Cardiac septum (tissue), 1 donor: ENCODE data around the gene ARHGAP23. TPM values are rescaled to one million over a fixed set of nuclear protein-coding genes. Genes with fewer than 3 reads are reported as not detected.

Experiments used
- DNase-seq: peaks from one replicate; pipeline ENCODE4 v3.0.0-alpha.2; 2020; ENCODE audit warnings: low spot score
- intact Hi-C: fragments of 100-400 bp; cut with DNase I; formaldehyde crosslinking; loops from one replicate; pipeline ENCODE4 v1.14.0; 2022
- long read RNA-seq: library from polyadenylated mRNA; unstranded; transcript quantifications from one replicate; pipeline ENCODE4 v2.0.0, GENCODE V29; 2021
- total RNA-seq: library from RNA; stranded (reverse); fragmentation: NEBNext Ultra II Directional; extraction: Animal tissue kit (Norgen Biotek cat#: 25700); gene quantifications from one replicate; pipeline ENCODE4 v1.2.1, GENCODE V29; 2021
- donor health status: DM: no; HTN: no; CAD: no.

The ARHGAP23 gene, protein sequence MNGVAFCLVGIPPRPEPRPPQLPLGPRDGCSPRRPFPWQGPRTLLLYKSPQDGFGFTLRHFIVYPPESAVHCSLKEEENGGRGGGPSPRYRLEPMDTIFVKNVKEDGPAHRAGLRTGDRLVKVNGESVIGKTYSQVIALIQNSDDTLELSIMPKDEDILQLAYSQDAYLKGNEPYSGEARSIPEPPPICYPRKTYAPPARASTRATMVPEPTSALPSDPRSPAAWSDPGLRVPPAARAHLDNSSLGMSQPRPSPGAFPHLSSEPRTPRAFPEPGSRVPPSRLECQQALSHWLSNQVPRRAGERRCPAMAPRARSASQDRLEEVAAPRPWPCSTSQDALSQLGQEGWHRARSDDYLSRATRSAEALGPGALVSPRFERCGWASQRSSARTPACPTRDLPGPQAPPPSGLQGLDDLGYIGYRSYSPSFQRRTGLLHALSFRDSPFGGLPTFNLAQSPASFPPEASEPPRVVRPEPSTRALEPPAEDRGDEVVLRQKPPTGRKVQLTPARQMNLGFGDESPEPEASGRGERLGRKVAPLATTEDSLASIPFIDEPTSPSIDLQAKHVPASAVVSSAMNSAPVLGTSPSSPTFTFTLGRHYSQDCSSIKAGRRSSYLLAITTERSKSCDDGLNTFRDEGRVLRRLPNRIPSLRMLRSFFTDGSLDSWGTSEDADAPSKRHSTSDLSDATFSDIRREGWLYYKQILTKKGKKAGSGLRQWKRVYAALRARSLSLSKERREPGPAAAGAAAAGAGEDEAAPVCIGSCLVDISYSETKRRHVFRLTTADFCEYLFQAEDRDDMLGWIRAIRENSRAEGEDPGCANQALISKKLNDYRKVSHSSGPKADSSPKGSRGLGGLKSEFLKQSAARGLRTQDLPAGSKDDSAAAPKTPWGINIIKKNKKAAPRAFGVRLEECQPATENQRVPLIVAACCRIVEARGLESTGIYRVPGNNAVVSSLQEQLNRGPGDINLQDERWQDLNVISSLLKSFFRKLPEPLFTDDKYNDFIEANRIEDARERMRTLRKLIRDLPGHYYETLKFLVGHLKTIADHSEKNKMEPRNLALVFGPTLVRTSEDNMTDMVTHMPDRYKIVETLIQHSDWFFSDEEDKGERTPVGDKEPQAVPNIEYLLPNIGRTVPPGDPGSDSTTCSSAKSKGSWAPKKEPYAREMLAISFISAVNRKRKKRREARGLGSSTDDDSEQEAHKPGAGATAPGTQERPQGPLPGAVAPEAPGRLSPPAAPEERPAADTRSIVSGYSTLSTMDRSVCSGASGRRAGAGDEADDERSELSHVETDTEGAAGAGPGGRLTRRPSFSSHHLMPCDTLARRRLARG (N-terminal part only)
- total RNA-seq = 96.8 TPM
- long read RNA-seq, partial matches to known transcripts = 107 of 124 reads
- long read RNA-seq, other reads (novel, unspliced or antisense) = 17 of 124 reads

DNA sequence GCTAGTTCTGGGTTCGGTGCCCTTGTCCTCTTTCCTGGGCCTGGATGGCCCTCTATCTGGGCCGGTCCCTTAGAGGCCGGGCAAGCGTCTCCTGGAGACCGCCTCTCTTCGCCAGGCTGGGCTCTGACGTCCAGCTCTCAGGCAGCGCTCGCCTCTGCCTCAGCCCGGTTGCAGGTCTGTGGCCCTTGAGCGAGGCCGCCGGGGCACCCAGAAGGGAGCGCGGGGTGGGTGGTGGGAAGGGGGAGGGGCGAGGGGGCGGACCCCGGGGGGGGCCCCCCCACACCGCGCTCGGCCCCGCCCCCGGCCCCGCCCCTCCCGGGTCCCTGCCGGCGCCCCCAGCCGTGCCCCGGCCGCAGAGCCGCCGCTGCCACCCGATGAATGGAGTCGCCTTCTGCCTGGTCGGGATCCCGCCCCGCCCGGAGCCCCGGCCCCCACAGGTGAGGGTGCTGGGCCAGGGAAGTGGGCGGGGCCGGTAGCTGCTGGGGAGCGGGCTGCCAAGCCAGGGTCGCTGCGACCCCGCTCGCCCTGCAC, at the start of gene ARHGAP23:
Gene ARHGAP23, plus strand, starts transcription at position 353 of the 531 bp plus-strand sequence. Its CDS starts 22 bp downstream, at position 375.
- intact Hi-C loops = loop anchor here (2.0 to 10.0 kb wide), 5 partner anchors 17 to 237 kb away; no protein-coding TSS in a partner anchor
- DNase-seq = peak; percentile 89

DNA sequence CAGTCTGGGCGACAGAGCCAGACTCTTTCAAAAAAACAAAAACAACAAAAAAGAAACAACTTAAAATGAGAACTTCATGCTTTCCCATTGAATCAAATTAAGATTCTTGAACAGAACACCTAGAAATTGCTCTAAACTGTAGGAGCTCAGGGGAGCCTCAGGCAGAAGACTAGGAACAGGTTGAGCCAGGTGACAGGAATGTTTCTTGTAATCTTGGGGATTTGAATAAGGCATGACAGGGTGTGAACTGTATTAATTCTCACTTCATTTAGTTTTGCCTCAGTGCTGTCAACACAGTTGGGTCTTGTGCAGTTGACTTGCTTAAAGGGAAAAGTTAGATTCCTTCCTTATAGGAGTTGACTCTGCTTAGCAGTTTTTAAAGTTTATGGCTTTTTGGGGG, 48.8 kb upstream of the ARHGAP23 start:
- intact Hi-C loops = no loop called here

DNA sequence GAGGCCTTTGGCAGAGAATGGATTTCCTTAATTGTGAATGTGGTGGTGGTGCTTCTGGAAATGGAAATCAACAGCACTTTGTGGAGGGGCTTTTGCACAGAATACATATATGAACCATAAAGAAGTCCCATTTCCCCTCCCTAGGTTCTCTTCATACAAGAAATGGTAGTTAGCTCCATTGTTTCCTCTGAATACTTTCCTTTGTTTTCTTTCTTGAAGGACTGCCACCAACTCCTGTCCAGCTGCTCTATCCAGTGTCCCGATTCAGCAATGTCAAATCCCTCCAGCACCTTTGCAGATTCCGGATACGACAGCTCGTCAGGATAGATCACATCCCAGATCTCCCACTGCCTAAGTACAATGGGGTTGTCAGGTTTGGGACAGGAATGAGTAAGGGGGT, 33.2 kb upstream of the ARHGAP23 start:
- intact Hi-C loops = no loop called here
- DNase-seq = no peak

More for the DNA sequence above, 48.8 kb upstream of the ARHGAP23 start:
- no peak for DNase-seq

DNA sequence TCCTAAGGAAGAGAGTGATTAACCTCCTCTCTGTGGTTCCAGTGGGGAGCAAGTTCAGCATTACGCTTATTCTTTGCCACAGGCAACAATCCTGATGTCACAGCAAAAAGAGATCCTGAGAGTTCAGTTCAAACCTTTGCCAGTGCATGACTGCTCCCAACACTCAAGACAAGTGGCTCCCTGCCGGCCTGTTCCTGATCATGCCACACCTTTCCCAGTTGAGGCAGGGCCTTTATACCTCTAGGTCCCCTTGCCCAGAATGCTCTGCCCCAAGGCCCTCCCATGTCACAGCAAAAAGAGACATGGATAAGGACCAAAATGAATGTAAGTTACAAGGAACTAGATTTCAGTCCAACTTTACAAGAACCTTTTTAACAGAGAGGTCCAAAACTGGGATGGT, 31.0 kb upstream of the ARHGAP23 start:
- intact Hi-C loops = no loop called here
- no peak for DNase-seq

DNA sequence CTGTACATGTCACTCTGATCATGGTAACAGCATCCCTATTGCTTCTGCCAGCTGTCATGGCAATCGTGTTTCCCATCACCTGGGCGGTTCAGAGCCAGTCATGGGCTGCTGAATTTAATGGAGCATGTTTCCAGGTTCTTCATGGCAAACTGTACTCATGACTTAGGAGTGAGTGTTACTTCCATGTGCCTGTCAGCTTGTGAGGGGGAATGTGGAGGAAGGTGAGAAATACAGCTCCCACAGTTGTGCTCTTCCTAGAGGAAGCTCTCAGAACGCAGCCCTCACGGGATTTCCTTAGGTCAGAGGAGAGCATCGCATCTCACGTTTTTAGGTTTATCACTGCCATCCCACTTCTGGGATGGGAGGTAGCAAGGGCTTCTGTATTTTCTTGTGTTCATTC, 28.0 kb upstream of the ARHGAP23 start:
- DNase-seq = no peak
- intact Hi-C loops = no loop called here

DNA sequence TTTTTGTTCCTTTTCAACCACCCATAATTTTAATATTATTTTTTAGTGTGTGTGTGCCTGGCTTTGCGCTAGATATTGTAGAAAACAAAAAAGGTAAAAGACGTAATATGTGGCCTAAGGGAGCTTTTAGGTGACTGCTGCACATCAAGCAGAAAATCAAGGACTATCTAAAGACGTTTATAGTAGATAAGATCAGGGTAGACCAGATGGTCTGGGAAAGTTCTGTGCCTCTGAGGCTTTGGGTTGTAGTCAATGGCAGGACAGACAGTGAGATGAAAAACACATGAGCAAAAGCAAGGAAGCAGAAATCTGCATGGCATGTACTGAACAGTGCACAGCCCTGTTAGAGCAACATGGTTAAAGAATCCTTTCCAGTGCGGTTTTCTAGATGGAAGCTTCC, 26.8 kb upstream of the ARHGAP23 start:
- no peak for DNase-seq
- intact Hi-C loops = no loop called here

DNA sequence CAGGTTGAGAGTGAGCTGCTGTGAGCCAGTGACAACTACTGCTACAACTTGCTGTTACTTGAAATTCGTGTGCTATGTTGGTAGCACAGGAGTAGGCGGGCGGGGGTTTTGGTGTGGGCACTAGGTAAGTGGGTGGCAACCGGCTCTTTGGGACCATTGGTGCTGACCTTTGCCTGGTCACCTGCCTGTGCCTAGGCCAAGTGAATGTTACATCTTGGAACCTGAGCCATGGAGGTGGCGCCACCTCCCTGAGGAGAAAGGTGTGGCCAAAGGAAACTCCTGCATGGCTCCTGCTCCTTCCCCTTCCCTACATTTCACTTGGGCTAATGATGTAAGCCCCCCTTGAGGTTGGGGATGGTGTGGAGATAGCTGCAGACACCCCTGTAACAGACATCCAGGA, 25.4 kb upstream of the ARHGAP23 start:
- no peak for DNase-seq
- intact Hi-C loops = no loop called here

DNA sequence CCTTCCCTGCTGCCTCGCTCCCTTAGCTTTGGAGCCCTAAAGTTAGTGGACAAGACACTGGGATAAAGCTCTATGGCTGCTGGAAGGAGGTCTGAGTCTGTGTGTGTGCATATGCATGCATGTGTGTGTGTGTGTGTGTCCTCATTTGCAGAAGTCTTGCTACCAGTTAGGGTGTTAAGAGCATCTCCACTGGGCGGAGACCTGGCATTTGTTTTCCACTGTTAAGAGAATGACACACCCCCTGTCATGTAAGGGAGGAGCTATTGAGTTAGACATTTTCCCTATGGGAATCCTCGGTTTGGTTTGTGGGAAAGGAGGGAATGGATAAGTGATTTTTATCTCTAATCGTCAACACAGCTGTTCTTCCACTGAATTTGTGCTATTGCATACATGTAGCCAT, 24.8 kb upstream of the ARHGAP23 start:
- DNase-seq = no peak
- intact Hi-C loops = no loop called here

DNA sequence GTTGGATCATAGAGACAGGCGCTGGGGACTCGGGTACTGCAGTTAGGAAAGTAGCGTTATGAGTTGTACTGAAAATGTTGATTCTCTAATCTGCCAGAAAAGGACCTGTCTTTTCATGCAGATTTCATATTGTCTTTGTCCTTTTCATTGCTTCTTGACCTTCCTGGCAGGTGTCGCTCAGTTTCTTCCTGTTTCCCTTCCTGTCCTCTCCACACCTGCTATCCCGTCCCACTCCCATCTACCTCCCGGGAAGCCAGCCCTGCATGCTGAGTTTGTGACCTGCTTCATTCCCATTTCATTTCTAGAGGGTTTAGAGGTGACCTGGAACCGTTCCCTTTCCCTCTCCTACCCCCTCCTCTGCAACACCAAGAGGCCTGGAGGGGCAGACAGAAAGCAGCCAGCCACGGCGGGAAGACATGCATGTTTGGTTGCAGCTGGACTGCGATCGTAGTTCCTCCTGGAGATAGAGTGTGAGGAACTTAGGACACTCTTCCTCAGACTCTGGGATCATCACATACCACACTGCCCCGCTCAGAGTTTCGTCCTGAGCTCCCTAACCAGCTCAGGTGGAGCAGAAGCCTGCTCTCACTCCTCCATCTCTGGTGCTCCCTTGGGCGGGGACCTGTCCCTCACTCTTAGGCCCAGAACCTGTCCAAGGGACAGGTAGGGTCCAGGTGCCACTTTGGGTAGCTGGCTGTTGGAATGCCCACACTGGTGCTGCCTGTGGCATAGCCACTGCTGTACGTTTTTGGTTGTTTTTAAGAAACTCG, 23.9 kb upstream of the ARHGAP23 start:
- no peak for DNase-seq
- intact Hi-C loops = no loop called here

DNA sequence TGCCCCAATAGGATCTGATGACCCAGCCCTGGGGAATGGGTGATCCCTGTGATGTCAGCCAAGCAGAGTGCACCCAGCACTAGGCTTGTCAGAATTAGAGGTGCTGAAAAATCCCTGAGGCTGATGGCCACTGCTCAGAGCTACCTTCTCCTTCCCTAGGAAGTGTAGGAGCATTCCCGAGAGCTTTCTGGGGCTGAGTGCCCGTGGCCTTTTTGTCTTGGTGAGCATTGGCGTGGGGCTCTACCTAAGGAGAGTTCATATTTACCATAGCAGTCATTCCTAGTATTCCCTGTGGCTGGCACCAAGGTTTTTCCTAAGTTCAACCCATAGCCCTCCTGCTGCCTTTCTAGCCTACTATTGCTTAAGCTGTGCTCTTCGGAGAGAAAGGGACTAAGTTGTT, 22.6 kb upstream of the ARHGAP23 start:
- no peak for DNase-seq
- intact Hi-C loops = no loop called here

DNA sequence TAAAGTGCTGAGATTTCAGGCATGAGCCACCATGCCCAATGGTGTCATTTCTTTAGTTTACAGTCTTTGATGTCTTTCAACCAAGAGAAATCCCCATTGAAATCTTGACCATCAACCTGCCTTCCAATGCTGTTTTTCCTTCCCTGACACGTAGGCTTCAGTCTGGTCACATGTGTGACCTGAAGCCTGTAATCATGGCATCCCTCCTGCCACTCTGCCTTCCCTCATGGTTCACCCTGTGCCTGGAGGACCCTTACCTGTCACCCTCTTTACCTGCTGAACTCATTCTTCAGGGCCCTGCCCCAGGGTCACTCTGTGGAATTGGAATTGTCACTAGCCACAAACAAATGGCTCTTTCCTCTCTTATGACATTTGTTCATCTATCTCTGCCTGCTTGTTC, 18.1 kb upstream of the ARHGAP23 start:
- intact Hi-C loops = no loop called here
- DNase-seq = no peak

DNA sequence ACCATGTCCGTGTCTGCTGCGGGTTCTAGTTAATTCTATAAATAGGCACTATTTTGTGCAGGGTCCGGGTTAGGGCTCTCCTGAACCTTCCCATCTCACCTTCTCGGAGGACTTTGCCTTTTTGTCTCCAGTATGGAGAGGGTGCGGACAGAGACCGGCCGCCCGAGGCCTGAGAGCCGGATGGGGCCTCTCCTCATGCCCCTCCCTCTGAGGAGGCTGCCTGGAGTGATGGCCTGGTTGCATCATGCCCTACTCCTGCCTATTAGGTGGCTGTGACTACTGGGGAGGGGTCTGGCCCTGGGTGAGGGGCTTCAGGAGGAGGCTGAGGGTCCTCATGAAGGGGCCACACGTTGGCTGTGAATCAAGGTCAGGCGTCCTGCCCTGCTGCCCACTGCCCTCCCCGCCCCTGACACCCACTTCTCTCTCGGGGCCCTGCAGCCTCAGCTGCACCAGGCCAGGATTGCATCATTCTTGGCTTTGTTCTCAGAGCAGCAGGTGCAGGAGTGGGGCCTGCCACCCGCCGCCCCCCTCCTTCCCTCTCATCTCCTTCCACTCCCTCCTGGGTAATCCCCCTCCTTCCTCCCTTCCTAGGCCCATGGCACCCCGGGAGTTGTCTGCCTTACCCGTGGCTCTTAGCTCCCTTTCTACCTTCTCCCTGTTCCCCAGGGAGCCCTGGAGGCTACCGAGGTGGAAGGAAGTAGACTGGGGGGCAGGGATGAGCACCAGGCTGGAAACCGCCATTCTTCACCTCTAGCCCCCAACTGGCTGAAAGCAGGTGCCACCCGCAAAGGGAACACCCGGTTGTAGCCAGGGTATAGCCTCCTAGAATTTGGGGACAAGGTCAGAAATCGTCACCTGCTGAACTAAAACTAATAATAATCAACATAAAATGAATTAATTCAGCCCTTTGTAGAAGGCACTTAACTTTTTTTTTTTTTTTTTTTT, 12.7 kb upstream of the ARHGAP23 start:
- intact Hi-C loops = no loop called here
- DNase-seq = no peak

DNA sequence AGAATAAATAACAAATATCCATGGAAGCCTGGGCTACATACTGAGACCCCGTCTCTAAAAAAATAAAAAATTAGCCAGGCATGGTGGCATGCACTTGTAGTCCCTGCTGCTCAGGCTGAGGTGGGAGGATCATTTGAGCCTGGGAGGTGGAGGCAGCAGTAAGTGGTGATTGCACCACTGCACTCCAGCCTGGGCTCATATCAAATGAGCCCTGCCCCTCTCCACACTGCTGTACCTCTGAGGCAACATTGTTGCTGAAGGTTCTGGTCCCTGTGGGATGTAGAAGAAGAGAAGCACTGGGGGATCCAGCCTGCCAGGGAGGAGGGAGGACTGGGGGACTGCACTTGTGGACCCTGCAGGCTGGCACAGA, 11.4 kb upstream of the ARHGAP23 start:
- intact Hi-C loops = no loop called here
- DNase-seq = no peak

DNA sequence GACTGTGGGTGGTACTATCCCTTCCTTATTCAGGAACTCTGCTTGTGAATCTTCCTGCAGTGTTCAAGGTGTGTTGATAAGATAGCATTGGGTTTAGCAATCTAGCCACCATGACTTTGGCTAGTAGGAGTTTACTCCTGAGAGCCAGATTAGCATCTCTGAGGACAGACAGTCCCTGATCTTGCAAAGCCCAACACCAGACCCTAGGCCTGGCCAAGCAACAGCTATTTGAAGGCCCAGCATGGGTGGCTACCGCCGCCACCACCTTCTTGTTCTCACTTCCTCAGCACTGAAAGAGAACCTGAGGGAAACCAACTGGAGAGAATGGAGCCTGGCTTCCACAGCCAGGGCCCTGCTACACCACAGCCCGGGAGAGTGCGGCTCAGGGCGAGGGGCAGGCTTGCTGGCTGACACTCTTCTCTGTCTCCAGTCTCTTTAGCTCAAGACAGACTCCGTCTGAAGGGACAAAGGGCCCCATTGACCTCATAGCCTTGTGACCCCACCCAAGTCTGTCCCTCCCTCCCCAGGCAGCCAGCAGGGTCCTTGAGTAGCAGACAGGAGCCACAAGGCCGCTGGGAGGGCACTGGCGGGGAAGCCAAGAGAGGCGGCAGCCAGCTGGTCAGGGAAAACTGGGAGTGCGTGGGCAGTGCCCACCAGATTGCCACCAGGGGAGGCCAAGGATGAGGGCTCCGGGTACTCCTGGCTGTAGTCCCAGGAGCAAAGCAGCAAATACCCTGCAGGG, 10.9 kb upstream of the ARHGAP23 start:
- intact Hi-C loops = no loop called here

DNA sequence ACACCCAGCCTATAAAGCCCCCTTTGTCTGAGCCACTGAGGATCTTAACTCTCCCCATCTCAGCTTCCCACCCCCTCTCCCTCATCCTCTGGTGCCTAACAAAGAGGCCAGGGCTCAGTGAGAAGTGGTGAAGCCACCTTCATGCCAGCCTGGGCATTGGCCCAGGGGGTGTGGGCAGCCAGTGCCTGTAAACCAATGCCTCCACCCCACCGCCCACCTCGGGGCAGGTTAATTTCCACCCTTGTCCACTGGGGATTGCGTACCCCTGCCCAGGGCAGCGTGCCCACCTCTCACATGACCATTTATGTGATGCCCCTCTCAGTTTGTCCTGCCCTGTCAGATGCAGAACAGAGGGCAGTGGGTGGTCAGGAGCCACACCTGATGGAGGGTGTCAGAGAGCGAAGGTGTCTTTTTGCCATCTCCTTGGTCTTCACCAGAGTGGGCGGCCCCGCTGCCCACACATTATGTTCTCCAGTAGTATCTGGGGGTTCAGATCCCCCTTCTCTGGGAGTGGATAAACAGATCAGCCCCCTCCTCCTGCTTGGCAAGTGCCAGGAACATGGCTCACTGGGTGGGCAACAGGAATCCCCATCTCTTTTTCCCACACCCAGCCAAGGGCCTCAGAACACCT, 10.1 kb upstream of the ARHGAP23 start:
- intact Hi-C loops = no loop called here
- DNase-seq = no peak

More for the DNA sequence above, 10.9 kb upstream of the ARHGAP23 start:
- DNase-seq = no peak

DNA sequence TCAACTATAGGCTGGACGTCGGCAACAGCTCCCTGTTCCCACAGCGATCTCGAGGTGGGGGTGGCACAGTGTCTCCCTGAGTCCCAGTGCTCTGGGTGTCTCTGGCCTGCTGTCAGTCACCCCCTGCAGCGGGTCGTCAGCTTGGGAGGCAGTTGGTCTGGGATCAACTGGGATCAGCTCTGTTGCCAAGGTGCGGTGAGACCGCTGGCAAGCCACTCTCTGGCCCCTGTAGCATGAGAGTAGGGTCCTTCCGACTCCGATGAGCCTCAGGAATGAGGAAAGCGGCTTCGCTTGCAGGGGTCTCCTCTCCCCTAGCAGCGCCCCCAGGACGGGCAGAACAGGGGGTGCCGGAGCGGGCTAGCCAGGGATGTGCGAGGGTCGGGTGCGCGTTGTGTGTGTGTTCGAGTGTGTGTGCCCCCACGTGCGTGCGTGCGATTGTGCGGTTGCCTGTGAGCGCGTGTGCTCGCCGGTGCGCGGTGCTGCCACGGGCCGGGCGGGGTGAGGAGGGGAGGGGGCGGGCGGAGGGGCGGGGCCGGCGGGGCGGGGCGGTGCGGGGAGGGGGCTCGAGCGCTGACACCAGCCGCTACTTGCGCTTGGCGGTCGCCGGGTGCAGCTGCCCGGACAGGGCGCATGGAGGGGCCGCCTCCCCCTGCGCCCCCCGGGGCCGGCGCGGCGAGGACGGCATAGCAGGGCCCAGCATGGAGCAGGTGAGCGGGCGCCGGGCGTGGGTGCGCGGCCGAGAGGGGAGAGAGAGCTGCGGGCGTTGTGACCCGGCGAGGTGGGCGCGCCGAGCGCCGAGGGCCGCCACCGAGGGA, 9.4 kb upstream of the ARHGAP23 start:
- no peak for DNase-seq
- intact Hi-C loops = no loop called here
